Endothelial cell of umbilical vein (primary cell): ENCODE measurements around the gene FAM120A. TPM values are rescaled to one million over a fixed set of nuclear protein-coding genes. Genes with fewer than 3 reads are reported as not detected.

ENCODE experiments used
- BruUV-seq: library from RNA; stranded (reverse); fragments of 400-500 nt; replicated peaks from 2 replicates; lab custom pipeline; 2021; lab: Mats Ljungman, UMichigan
- CTCF ChIA-PET: fragments of 300-600, 350-600 bp; sonication (Branson Sonifier 250); formaldehyde crosslinking; loops from one replicate; lab custom pipeline; 2021; ENCODE audit warnings: antibody characterized with exemption, inconsistent platforms; lab: Charles Lee
- POLR2A ChIA-PET: fragments of 300-600, 350-600 bp; sonication (Branson Sonifier 250); formaldehyde crosslinking; loops from one replicate; lab custom pipeline; 2021; ENCODE audit warnings: antibody characterized with exemption, inconsistent platforms; lab: Charles Lee
- DNase-seq: peaks from one replicate; pipeline ENCODE4 v3.0.0-alpha.2; 2011; ENCODE audit warnings: low read depth, low spot score
- FAIRE-seq: peaks from 2 replicates; lab custom pipeline; 2011; peaks lifted over from hg19 to GRCh38; lab: Jason Lieb, UNC
- H2AFZ ChIP-seq: 2 replicates; pipeline ENCODE4 v1.6.0; 2012; ENCODE audit warnings: low read depth, low read length, control low read depth, inconsistent platforms
- H3K27ac ChIP-seq: 2 replicates; pipeline ENCODE4 v1.5.1; 2011; ENCODE audit warnings: low read depth, mild to moderate bottlenecking, control low read depth, low read length, moderate library complexity; ENCODE audit not compliant: insufficient read depth
- H3K27me3 ChIP-seq, 2 experiments: 2 replicates each; pipeline versions ENCODE4 v1.6.0 to v1.6.1; 2011; ENCODE audit warnings: low read length in 2 of 2, mixed read lengths in 1 of 2; ENCODE audit not compliant: control insufficient read depth in 2 of 2, insufficient read depth in 2 of 2
- H3K36me3 ChIP-seq, 2 experiments: 2 replicates in 1 of 2; 3 replicates in 1 of 2; pipeline ENCODE4 v1.5.1; 2011; ENCODE audit warnings: low read length in 2 of 2, mild to moderate bottlenecking in 1 of 2, moderate library complexity in 1 of 2; ENCODE audit not compliant: control insufficient read depth in 2 of 2, insufficient read depth in 2 of 2; ENCODE audit errors: extremely low read depth in 1 of 2
- H3K4me1 ChIP-seq: 3 replicates; pipeline ENCODE4 v1.5.1; 2011; ENCODE audit warnings: mild to moderate bottlenecking, low read length; ENCODE audit not compliant: control insufficient read depth, insufficient read depth; ENCODE audit errors: extremely low read depth
- H3K4me2 ChIP-seq: 2 replicates; pipeline ENCODE4 v1.6.1; 2011; ENCODE audit warnings: low read length, control low read depth, mixed read lengths; ENCODE audit not compliant: insufficient read depth
- H3K4me3 ChIP-seq, 3 experiments: fragments of 200-600 bp in 1 of 3; sonication (generic), shearing (Covaris generic) in 1 of 3; replicated peaks in 1 of 3; 2 replicates each; pipeline ENCODE4 v1.5.1; 2011 to 2016; ENCODE audit warnings: control low read depth in 3 of 3, low read length in 3 of 3, mild to moderate bottlenecking in 2 of 3, inconsistent platforms in 1 of 3, low read depth in 1 of 3, moderate library complexity in 1 of 3; ENCODE audit not compliant: insufficient read depth in 1 of 3
- H3K79me2 ChIP-seq: 2 replicates; pipeline ENCODE4 v1.6.0; 2012; ENCODE audit warnings: low read length, inconsistent platforms; ENCODE audit not compliant: control insufficient read depth, insufficient read depth
- H3K9ac ChIP-seq: replicated peaks from 2 replicates; pipeline ENCODE3; 2011; ENCODE audit warnings: low read length, control low read depth; ENCODE audit not compliant: insufficient read depth; ENCODE audit errors: extremely low read depth
- H3K9me1 ChIP-seq: replicated peaks from 3 replicates; pipeline ENCODE4 v1.6.0; 2011; ENCODE audit warnings: mild to moderate bottlenecking, low read length; ENCODE audit not compliant: control insufficient read depth, insufficient read depth; ENCODE audit errors: extremely low read depth
- H3K9me3 ChIP-seq: replicated peaks from 2 replicates; pipeline ENCODE4 v1.5.1; 2012; ENCODE audit warnings: low read length, inconsistent platforms; ENCODE audit not compliant: control insufficient read depth, insufficient read depth
- H4K20me1 ChIP-seq: replicated peaks from 2 replicates; pipeline ENCODE3; 2011; ENCODE audit warnings: mild to moderate bottlenecking, low read length; ENCODE audit not compliant: control insufficient read depth, insufficient read depth; ENCODE audit errors: extremely low read depth
- CTCF ChIP-seq, 2 donors: IDR thresholded peaks; 1 replicate in 1 of 2; 2 replicates in 1 of 2; pipeline ENCODE4 v1.5.1; 2011; ENCODE audit warnings: low read length in 2 of 2, mild to moderate bottlenecking in 2 of 2, moderate library complexity in 2 of 2, control low read depth in 1 of 2, inconsistent platforms in 1 of 2, low read depth in 1 of 2; ENCODE audit not compliant: insufficient read depth in 1 of 2; ENCODE audit errors: extremely low read depth in 1 of 2
- EZH2 ChIP-seq: IDR thresholded peaks from 2 replicates; pipeline ENCODE4 v1.6.1; 2012; ENCODE audit warnings: borderline replicate concordance, low read depth, mild to moderate bottlenecking, moderate library complexity, low read length, inconsistent platforms; ENCODE audit not compliant: severe bottlenecking
- FOS ChIP-seq: IDR thresholded peaks from 2 replicates; pipeline ENCODE4 v1.6.1; 2011; ENCODE audit warnings: mild to moderate bottlenecking, low read length, moderate library complexity, borderline replicate concordance; ENCODE audit not compliant: insufficient read depth
- GATA2 ChIP-seq: IDR thresholded peaks from 2 replicates; pipeline ENCODE4 v1.7.0; 2011; ENCODE audit warnings: low read depth, mild to moderate bottlenecking, moderate library complexity, mixed read lengths, low read length; ENCODE audit not compliant: insufficient read length, insufficient read depth
- JUN ChIP-seq: IDR thresholded peaks from 2 replicates; pipeline ENCODE4 v1.6.1; 2011; ENCODE audit warnings: borderline replicate concordance, low read depth; ENCODE audit not compliant: insufficient read length, insufficient read depth
- MAX ChIP-seq: IDR thresholded peaks from 2 replicates; pipeline ENCODE4 v1.6.1; 2011; ENCODE audit not compliant: insufficient read depth, insufficient read length
- POLR2A ChIP-seq: IDR thresholded peaks from 2 replicates; pipeline ENCODE4 v1.6.1; 2012; ENCODE audit warnings: low read depth, mild to moderate bottlenecking, control low read depth, low read length
- POLR2AphosphoS5 ChIP-seq: IDR thresholded peaks from 2 replicates; pipeline ENCODE4 v1.6.1; 2012; ENCODE audit warnings: low read depth, mild to moderate bottlenecking, control low read depth, low read length, moderate library complexity; ENCODE audit not compliant: insufficient read depth
- dilution Hi-C: fragments of 300-500 bp; cut with MboI; formaldehyde crosslinking; loops from one replicate; pipeline ENCODE4 v1.15.0; 2019; ENCODE audit warnings: low sequenced_read_pairs; ENCODE audit not compliant: extremely low pct_ligation_motif_present
- intact Hi-C: fragments of 100-400 bp; cut with micrococcal nuclease; formaldehyde crosslinking; loops from one replicate; pipeline ENCODE4 v1.10.0; 2022
- polyA plus RNA-seq, 4 experiments: library from polyadenylated mRNA; depleted of rRNA in 3 of 4; stranded (reverse) in 3 of 4; unstranded in 1 of 4; fragments of >200 nt; gene quantifications; 2 replicates each; pipeline versions ENCODE4 v1.2.1 to v1.2.3, GENCODE V29; 2011 to 2012; ENCODE audit warnings: missing spikeins in 1 of 4
- total RNA-seq: library from RNA; stranded (reverse); gene quantifications from 2 replicates; pipeline ENCODE4 v1.2.3, GENCODE V29; 2021

FAM120A gene
- total and polyA plus RNA-seq, 2 donors (not counting 3 experiments of a cell fraction or from before 2014, with no cell fraction given), result 66.8 to 126 TPM

- H3K27ac ChIP-seq, result no peak overlapping the region
- CTCF ChIA-PET, result no interaction called here
- intact Hi-C loops (no loop called here), dilution Hi-C loops (no loop called here)
- no peak for FAIRE-seq
- TF ChIP-seq POLR2AphosphoS5 (no peak), MAX (no peak), FOS (no peak), JUN (no peak), EZH2 (no peak), GATA2 (no peak), CTCF (IDR thresholded peaks at IDR 0.05; ENCODE audit: extremely low read depth in 1 of 2, insufficient read depth in 1 of 2, low read depth in 1 of 2, low read length in 2 of 2) (no peak), POLR2A (no peak)
- H4K20me1 ChIP-seq, result no peaks in the 10 kb centered on the region
- POLR2A ChIA-PET, result no interaction called here
- no peak for DNase-seq
- no TSS peak for BruUV-seq
- H3K4me3 ChIP-seq, result no peak overlapping the region
- no peaks in the 10 kb centered on the region for H3K9me3 ChIP-seq
- H3K9ac ChIP-seq, result no peak overlapping the region
- H3K4me2 ChIP-seq, result no peak overlapping the region
- H3K79me2 ChIP-seq, result peaks cover 8% of the 10 kb centered on the region
- H3K27me3 ChIP-seq, result no peaks in the 10 kb centered on the region
- H3K4me1 ChIP-seq, result no peaks in the 10 kb centered on the region
- no peaks in the 10 kb centered on the region for H3K36me3 ChIP-seq
- H3K9me1 ChIP-seq, result no peaks in the 10 kb centered on the region
- no peak overlapping the region for H2AFZ ChIP-seq
These were observed 144.9 kb downstream of the FAM120A start for GRCh38 chr9:93596399-93596798.
